NCI-H2196 (cell line): ENCODE measurements around the gene KRT15.

Experiments used
- DNase-seq: peaks from one replicate; lab custom pipeline; 2025; ENCODE audit not compliant: unreplicated experiment; lab: John Stamatoyannopoulos, UW

The KRT15 gene

DNA sequence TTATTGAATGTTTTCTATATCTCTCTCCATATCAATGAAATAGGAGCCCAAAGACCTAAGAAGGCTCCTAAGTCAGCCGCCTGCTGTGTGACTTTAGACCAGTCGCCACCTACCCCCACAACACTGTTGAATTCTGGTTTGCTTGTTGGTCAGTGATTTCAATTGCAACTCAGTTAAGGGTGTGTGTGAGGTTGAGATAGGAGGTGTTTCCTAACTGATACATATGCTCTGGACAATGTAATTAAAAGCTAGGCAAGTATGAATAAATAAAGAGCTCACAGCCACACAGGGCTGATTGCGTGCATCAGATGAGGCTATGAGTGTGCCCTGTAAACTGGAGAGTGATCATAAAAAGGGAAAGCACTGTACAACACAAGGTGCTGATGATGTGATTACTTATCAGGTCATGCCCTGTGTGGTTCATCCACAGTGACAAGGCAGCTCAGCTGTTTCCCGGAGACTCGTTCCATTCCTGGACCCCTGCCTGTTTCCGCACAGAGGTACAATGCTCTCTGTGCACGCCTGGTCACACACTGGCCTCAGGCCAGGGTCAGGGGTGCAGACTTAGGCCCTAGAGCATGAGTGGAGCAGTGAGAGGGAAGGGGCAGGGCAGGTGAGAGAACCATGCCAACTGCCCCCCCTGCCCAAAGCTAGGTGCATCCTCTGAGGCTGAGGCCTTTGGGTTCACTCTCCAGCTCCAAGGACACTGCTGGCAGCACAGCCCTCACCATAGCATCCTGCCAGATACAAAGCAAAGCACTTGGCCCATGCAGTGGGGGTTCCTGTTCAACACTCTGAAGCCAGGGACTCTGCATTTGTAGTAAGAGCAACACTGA lies 34.5 kb downstream of the KRT15 start:
- peak; percentile 25 for DNase-seq

DNA sequence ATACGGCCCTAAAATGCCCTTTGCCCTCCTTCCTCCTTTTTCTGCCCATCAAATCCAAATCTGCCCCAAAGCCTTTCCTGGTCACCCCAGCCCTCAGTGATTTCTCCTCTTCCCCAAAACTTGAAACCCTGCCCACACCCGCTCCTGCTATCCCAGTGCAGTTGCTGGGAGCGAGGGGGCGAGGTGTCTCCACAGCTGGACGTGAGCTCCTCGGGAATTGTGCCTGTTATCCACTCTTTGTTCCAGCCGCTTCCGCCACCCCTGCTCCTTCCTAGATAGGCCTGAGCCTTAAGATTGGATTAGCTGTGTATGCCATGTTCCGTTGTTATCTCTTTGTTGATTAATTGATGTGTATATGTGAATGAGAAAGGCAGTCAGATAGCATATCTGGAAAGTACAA lies 35.2 kb downstream of the KRT15 start:
- no peak for DNase-seq

- no peak for DNase-seq
Observed at GRCh38 chr17:41481036-41481435, 37.7 kb downstream of the KRT15 start, which contains the start of gene KRT35. Gene KRT35, minus strand, starts transcription at chr17:41481151. Its CDS starts 54 bp downstream, at chr17:41481097.

DNA sequence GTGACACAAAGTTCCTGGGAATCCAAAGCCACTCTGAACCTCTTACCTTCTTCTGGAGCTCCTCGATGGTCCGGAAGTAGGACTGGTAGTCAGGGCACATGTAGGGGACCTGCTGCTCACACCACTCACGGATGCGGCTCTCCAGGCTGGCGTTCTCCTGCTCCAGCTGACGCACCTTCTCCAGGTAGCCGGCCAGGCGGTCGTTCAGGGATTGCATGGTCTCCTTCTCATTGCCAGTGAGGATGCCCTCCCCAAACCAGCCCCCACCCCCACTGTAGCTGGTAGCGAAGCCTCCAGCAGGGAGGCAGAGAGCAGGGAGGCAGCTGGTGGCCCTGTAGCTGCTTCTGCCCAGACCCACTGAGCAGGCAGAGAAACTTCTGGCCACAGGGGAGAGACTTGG lies 38.1 kb downstream of the KRT15 start:
- no peak for DNase-seq

- DNase-seq: no peak
Observed at GRCh38 chr17:41480136-41480535, 38.6 kb downstream of the KRT15 start.

- DNase-seq: no peak
Observed at GRCh38 chr17:41478237-41478636, 40.5 kb downstream of the KRT15 start.

DNA sequence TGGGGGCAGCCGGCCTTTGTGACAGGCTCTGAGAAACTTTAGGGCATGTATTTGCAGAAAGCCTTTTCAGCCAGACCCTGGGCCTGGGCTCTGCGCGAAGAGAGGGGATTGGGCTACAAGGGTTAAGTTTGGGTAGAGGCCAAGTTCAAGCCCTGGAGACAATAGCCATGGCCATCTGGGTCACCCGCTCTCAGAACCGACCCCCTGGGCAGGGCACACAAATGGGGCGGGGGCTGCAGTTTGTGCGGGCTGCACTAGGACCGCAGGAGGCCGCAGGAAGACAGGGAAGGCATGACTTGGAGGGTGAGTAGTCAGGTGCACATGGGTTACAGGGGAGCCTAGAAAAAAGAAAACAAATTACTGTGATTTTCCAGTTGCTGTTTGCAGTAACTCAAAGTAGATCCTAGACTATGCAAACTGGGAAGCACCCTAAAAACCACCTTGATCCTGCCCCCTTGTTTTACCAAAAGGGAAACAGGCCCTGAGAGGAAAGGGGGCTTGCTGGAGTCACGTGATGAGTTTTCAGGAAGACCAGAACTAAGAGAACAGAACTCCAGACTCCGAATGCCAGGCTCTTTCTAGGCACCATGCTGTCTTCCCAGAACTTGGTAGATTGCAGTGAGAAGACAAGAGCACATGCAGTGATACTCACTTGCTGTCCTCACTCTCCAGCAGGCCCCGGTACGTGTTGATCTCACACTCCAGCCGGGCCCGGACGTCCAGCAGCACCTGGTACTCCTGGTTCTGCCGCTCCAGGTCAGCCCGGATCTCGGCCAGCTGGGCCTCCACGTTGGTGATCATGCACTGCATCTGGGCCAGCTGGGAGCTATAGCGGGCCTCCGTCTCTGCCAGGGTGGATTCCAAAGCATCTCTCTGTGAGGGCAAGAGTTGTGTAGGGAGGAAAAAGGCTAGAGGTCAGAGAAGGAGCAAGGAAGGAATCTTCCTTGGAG lies 41.5 kb downstream of the KRT15 start:
- DNase-seq: no peak

GRCh38 chr17:41475421-41475820 lies 43.3 kb downstream of the KRT15 start:
- DNase-seq: no peak

DNA sequence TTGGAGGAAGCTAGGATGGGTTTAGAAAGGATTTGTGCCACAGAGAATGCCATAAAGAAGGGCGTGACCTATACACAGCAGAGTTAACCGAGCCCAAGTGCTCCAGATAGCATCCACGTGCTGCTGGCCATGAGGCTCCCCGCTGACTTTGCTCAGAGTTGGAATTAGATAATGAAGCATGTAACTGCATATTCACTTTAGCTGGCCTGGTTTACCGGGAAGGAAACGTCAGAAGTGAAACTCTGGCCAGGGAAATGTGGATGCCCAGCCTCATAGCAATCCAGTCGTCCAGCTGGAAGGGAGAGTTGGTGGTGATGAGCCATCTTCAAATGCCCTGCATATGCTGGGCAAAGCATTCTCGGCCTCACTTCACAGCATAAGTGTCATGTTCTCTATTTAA lies 43.8 kb downstream of the KRT15 start:
- no peak for DNase-seq

DNA sequence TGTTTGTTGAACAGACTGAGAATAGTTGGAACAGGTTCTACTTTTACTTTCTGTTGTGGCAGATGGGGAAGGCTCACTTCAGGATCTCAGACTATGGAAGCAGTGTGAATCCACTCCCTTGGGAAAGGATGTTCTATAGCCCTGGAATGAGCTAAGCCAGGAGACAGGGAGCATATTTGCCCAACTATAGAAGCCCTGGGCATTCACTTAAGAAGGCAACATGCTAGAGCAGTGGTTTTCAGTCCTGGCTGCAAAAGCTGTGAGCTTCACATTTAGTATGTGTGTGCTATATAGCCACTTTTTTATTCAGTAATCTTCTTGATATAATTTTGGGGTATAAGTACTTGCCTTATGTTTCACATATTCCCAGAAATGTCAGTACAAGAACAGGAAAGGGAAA lies 50.3 kb downstream of the KRT15 start:
- no peak for DNase-seq

DNA sequence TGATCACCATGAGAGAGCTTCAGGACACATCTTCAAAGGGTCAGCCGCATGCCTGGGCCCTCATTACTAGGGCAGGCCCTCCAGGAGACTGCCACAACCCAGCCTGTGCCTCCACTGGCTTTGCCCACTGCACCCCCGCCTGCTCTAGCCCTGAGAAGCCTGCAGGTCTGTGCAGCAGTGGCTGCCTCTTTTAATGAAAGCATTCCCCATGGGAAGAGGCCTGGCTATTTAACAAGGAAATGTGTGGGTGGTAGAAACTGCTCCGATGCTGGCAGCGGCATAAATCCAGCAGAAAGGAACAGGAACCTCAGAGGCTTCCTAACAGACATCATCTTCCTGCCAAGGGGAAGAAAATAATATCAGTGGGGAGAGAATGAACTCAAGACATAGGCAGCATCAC lies 51.1 kb downstream of the KRT15 start:
- DNase-seq: no peak

- no peak for DNase-seq
Observed at GRCh38 chr17:41466988-41467387, 51.7 kb downstream of the KRT15 start, which contains the start of gene KRT32. Gene KRT32, minus strand, starts transcription at chr17:41467386. Its CDS starts 61 bp downstream, at chr17:41467325.

GRCh38 chr17:41464682-41465081 lies 54.0 kb downstream of the KRT15 start:
- DNase-seq: peak; percentile 57

GRCh38 chr17:41464173-41464572 lies 54.5 kb downstream of the KRT15 start:
- DNase-seq: no peak

DNA sequence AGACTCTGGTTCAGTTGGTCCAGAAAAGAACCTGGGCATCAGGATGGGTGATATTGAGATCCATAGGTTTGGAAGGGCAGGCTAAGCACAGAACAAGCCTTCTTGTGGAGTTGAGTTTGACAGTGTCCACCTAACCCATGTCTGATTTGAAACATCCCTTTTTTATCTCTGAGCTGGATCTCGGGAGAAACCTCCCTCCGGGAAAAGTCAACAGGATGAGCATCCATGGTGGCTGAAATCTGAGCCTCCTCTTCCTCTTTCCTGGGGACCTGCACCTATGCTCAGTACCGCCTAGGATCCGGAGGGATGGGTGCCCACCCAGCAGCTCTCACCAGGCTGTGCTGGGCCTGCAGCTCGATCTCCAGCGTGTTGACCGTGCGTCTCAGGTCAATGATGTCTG lies 54.9 kb downstream of the KRT15 start:
- DNase-seq: no peak
